Uterus (tissue), 4 donors: ENCODE data around the gene DNA2. TPM values are rescaled to one million over a fixed set of nuclear protein-coding genes. Genes with fewer than 3 reads are reported as not detected.

ENCODE experiments used
- DNase-seq, 2 donors: peaks; one replicate each; pipeline ENCODE4 v3.0.0-alpha.2; 2019 to 2020
- H3K27ac ChIP-seq, 2 donors: fragments of 200-600 bp; sonication (generic); 1 replicate in 1 of 2; 2 replicates in 1 of 2; pipeline ENCODE4 v1.5.1; 2016 to 2018
- H3K27me3 ChIP-seq, 2 donors: fragments of 200-600 bp; sonication (generic); one replicate each; pipeline ENCODE4 v1.5.1; 2018 to 2019; ENCODE audit warnings: control low read depth in 1 of 2
- H3K36me3 ChIP-seq, 2 donors: fragments of 200-600 bp; sonication (generic); one replicate each; pipeline ENCODE4 v1.5.1; 2019; ENCODE audit warnings: control low read depth in 1 of 2
- H3K4me1 ChIP-seq, 2 donors: fragments of 200-600 bp; sonication (generic); one replicate each; pipeline ENCODE4 v1.5.1; 2018 to 2019; ENCODE audit warnings: control low read depth in 1 of 2
- H3K4me3 ChIP-seq, 2 donors: fragments of 200-600 bp; sonication (generic); 1 replicate in 1 of 2; 2 replicates in 1 of 2; pipeline ENCODE4 v1.5.1; 2018 to 2019; ENCODE audit warnings: mild to moderate bottlenecking in 1 of 2
- H3K9me3 ChIP-seq, 2 donors: fragments of 200-600 bp; sonication (generic); one replicate each; pipeline ENCODE4 v1.5.1; 2019; ENCODE audit warnings: control low read depth in 1 of 2
- POLR2A ChIP-seq, 2 donors: fragments of 450-650 bp; IDR thresholded peaks; one replicate each; pipeline ENCODE4 v1.6.1; 2016; ENCODE audit warnings: antibody characterized with exemption in 2 of 2, mild to moderate bottlenecking in 1 of 2, moderate library complexity in 1 of 2
- intact Hi-C: fragments of 100-400 bp; cut with DNase I; formaldehyde crosslinking; loops from one replicate; pipeline ENCODE4 v1.15.1; 2023; ENCODE audit warnings: low total_unique reads
- small RNA-seq: library from RNA; depleted of rRNA; stranded (forward); fragments of <200 nt; gene quantifications from one replicate; pipeline ENCODE3, GENCODE V24; 2016
- total RNA-seq, 4 donors: library from RNA; depleted of rRNA in 3 of 4; stranded (reverse); fragments of >200 nt in 3 of 4; gene quantifications; one replicate each; pipeline versions ENCODE4 v1.1.0 to v1.2.4, GENCODE V29; 2014 to 2023
- TF ChIP-seq, protein P1 (sequence below), 4 experiments: fragments of 200-600 bp in 2 of 4; fragments of 450-650 bp in 2 of 4; sonication (generic) in 2 of 4; IDR thresholded peaks; one replicate each; pipeline ENCODE4 v1.5.1; 2016 to 2019; ENCODE audit warnings: antibody characterized with exemption in 4 of 4, mild to moderate bottlenecking in 2 of 4, moderate library complexity in 1 of 4
- donor health status: DM: yes; HTN: yes; CAD: no.

DNA2 gene
- total RNA-seq, 4 donors from 2014 or later, result under 0.01 to 20.7 (median 3.7) TPM

DNA sequence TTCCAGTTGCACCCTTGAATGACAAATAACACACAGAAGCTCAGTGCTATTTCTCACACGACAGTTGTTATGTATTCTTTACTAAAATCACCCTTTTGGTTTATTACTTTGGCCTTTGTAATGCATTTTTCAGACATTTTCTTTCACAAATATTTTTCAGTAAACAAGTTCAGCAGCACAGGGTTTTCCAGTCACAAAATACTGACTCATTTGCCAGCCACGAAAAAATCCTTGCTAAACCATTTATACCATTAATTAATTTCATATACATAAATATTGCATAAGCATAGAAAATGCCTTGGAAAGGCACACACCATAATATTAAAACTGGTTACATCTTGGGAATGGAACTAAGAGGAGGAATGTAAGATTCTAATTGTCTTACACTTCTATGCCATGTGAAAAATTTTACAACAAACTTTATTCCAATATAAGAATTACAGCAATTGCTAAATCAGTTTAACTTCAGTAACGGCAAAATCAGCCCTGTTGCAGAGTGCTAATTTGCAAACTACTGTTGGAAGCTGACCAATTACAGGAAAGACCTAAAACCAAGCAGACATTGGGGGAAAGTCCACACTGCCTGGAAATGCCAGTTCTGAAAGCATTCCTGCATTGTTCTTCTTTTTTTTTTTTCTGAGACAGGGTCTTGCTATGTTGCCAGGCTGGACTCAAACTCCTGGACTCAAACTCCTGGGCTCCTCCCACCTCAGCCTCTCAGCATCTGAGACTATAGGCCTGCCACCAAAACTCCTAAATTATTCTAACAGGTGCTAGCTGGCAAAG lies 107.5 kb downstream of the DNA2 start:
- Histone ChIP-seq H3K9me3 (no peaks in the 10 kb centered on the region), H3K27ac (no peak overlapping the region), H3K36me3 (no peaks in the 10 kb centered on the region), H3K4me1 (no peaks in the 10 kb centered on the region), H3K4me3 (no peak overlapping the region), H3K27me3 (no peaks in the 10 kb centered on the region)
- TF ChIP-seq, protein P1, sequence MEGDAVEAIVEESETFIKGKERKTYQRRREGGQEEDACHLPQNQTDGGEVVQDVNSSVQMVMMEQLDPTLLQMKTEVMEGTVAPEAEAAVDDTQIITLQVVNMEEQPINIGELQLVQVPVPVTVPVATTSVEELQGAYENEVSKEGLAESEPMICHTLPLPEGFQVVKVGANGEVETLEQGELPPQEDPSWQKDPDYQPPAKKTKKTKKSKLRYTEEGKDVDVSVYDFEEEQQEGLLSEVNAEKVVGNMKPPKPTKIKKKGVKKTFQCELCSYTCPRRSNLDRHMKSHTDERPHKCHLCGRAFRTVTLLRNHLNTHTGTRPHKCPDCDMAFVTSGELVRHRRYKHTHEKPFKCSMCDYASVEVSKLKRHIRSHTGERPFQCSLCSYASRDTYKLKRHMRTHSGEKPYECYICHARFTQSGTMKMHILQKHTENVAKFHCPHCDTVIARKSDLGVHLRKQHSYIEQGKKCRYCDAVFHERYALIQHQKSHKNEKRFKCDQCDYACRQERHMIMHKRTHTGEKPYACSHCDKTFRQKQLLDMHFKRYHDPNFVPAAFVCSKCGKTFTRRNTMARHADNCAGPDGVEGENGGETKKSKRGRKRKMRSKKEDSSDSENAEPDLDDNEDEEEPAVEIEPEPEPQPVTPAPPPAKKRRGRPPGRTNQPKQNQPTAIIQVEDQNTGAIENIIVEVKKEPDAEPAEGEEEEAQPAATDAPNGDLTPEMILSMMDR (IDR thresholded peaks at IDR 0.05), result no peak
- no peak for TF ChIP-seq POLR2A (IDR thresholded peaks at IDR 0.05)
- intact Hi-C loops, result no loop called here
- DNase-seq, result no peak

Small RNA genes within 50 kb of the gene (small RNA-seq; reads per million reads assigned to genes)
- not detected for gene RF00019
- not detected for gene RNA5SP319

Other genes with a start within 250 kb of the DNA2 start
- gene ATOH7, start 239.9 kb downstream of the DNA2 start, total RNA-seq, result not detected
- 100 to 1,000 TPM in 1 of 4 donors, 10 to 100 TPM in 3; 30.0 to 144 (median 63.7) TPM for gene HNRNPH3, start 139.9 kb downstream of the DNA2 start, total RNA-seq
- gene PBLD, start 139.0 kb downstream of the DNA2 start, total RNA-seq, result 10 to 100 TPM in 1 of 4 donors, 1 to 10 TPM in 2, under 1 TPM in 1; 0.88 to 14.0 (median 7.1) TPM
- gene RUFY2, start 64.7 kb downstream of the DNA2 start, total RNA-seq, result 10 to 100 TPM; 24.6 to 58.2 (median 42.3) TPM
- 100 to 1,000 TPM in 1 of 4 donors, 10 to 100 TPM in 3; 22.9 to 345 (median 33.1) TPM for gene SLC25A16, start 55.5 kb upstream of the DNA2 start, total RNA-seq
- 10 to 100 TPM in 1 of 4 donors, 1 to 10 TPM in 3; 3.5 to 40.3 (median 7.1) TPM for gene TET1, start 88.4 kb upstream of the DNA2 start, total RNA-seq
- gene CCAR1, start 249.3 kb upstream of the DNA2 start, total RNA-seq, result 10 to 100 TPM; 31.0 to 75.6 (median 51.7) TPM